Omental fat pad (tissue), 4 donors: Measurements from ENCODE around the gene CRYZL1. TPM values are rescaled to one million over a fixed set of nuclear protein-coding genes. Genes with fewer than 3 reads are reported as not detected.
A peak's percentile ranks its signal among the peaks of the same experiment; 100 is the strongest.

Experiments used
- ATAC-seq: fragments of 150-250 bp; one replicate; pipeline ENCODE4 v1.9.1; 2016; ENCODE audit warnings: mild to moderate bottlenecking, moderate library complexity; ENCODE audit not compliant: low FRiP score
- DNase-seq: peaks from one replicate; pipeline ENCODE4 v3.0.0-alpha.2; 2019; ENCODE audit warnings: low spot score
- CTCF ChIP-seq, 3 donors: fragments of 450-650 bp; IDR thresholded peaks; one replicate each; pipeline ENCODE4 v1.5.1; 2016 to 2017; ENCODE audit warnings: antibody characterized with exemption in 3 of 3, mild to moderate bottlenecking in 3 of 3, moderate library complexity in 2 of 3
- total RNA-seq, 4 donors: library from RNA; depleted of rRNA; stranded (reverse); fragments of >200 nt; gene quantifications; one replicate each; pipeline ENCODE4 v1.1.0, GENCODE V29; 2016

The CRYZL1 gene
- 10 to 100 TPM; 24.1 to 57.8 (median 28.3) TPM for total RNA-seq

DNA sequence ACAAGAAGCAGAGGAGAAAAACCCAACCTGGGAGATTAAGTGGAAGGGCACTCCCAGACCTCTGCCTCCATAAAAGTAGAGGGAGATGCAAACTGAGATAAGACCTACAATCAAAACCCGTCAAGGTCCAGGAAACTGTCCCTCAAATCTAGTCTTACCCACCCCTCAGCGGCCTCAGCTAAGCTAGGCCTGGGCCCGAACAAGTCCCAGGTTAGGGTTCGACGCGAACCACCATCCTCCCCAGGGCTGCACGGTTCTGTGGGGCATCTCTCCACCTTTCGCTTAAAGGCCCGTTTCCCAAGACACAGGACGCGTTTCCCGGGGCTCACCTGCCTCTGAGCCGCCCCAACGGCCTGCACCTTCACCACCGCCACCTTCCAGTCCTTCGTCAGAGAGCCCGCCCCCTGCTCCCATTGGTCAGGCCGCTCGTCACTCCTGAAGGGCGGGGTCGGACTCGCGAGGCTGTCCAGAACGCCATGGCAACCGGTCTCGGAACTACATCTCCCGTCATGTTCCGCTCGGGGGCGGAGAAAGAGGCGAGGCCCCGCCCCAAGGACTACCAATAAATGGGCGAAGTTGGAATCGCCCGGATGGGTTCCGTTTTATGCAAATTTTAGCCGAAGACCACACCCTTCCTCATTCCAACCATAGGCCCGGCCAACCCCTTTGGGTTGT is at the start of gene CRYZL1:
TSS of gene CRYZL1 (minus strand) at position 390 of the 675 bp plus-strand sequence. CDS start 10,190 bp downstream, outside the sequence.
- ATAC-seq (peak; percentile 89), DNase-seq (peak; percentile 99)
- no peak for TF ChIP-seq CTCF (IDR thresholded peaks at IDR 0.05)

GRCh38 chr21:33690874-33691273 is 49.3 kb upstream of the CRYZL1 start:
- TF ChIP-seq CTCF (IDR thresholded peaks at IDR 0.05): no peak
- ATAC-seq: no peak
- DNase-seq: no peak

DNA sequence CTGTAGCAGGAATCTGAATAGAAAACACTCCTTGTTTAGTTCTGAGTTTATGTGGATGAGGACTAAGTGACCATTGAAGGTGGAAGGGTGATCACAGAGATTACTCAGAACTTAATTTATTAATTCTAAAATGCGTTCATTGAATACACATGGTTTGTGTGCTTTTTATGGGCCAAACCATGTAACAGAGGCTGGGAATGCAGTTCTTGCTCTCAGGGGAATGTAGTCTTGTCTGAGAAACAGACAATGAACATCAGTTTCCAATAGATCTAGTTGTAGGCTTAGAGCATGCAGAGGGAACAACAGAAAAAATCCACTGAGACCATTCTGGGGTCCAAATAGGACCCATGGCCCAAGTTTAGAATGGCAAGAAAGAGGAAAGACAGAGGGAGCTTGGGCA is 46.8 kb upstream of the CRYZL1 start:
- DNase-seq (no peak), ATAC-seq (no peak)
- TF ChIP-seq CTCF (IDR thresholded peaks at IDR 0.05): no peak

DNA sequence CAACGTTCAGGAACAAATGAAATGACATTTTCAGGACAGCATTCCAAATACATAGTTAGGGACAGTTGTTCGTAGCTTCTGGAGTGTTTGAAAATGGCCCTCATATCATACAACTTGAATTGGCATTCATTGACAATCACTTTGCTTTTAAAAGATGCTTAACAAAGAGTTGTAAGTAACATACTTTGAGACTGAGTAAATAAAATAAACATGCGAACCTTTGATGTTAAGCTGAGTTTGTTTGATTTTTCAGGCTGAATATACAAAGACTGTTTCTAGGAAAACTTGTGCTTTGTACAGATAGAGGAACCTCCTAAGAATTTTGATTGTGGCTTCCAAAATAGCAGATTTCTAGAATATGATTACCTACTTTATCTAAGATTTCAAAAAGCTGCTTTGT is 46.1 kb upstream of the CRYZL1 start:
- ATAC-seq (no peak), DNase-seq (no peak)
- no peak for TF ChIP-seq CTCF (IDR thresholded peaks at IDR 0.05)

DNA sequence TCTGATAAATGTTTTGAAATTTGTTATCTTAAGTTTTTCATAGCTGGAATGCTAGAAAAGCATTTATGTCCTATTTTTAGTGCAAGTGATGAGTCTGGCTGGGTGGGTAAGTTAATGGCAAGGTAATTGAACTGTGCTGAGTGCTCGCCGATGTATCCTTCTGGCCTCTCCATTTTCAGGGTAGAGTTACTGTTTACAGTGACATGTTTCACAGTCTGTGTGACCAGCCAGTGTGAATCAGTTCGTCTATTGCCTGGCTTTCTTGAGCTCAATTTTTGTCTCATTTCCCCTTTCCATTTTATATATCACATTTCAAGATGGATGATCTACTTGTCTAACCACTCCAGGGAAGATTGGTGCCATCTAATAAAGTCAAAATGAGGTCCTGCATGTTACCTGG is 44.8 kb upstream of the CRYZL1 start:
- no peak for ATAC-seq
- no peak for TF ChIP-seq CTCF (IDR thresholded peaks at IDR 0.05)
- no peak for DNase-seq

DNA sequence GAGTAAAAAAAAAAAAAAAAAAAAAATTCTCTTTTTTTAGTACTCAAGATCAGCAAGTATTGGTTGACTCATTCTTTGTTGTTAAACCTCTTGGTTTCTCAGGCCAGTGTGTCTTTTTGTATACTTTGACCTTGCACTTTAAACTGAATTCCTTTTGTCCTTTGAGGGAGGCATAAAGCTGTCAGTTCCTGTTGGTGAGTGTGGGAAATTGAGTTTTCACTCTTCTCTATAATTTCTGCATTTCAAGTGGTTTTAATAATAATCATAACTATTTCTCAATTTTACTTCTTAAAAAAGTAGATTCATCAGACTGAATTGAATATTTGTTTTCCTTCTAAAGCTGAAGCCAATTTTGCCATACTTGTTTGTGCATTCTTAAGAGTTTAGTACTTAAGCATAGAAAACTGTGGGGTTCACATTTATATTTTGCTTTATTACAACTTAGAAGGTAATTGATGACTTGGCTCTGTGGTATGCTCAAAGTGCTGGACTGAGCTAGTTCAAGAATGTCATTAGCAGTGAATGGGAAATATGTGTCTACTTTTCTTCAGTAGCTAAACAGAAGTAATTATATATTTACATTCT is 44.2 kb upstream of the CRYZL1 start:
- ATAC-seq (no peak), DNase-seq (no peak)
- TF ChIP-seq CTCF (IDR thresholded peaks at IDR 0.05): no peak
